Loucy (cell line): ENCODE measurements around the gene GOLGA8B.

Source experiments
- EZH2phosphoT487 ChIP-seq: fragments of 200-600 bp; IDR thresholded peaks from 2 replicates; pipeline ENCODE4 v1.6.1; 2018; ENCODE audit warnings: antibody characterized with exemption, mild to moderate bottlenecking, moderate library complexity, borderline replicate concordance
- TF ChIP-seq, protein P1 (sequence below): fragments of 200-600 bp; sonication (generic); conservative IDR thresholded peaks from 2 replicates; pipeline ENCODE4 v1.5.1; 2014; ENCODE audit warnings: mild to moderate bottlenecking, antibody characterized with exemption, low read length

DNA sequence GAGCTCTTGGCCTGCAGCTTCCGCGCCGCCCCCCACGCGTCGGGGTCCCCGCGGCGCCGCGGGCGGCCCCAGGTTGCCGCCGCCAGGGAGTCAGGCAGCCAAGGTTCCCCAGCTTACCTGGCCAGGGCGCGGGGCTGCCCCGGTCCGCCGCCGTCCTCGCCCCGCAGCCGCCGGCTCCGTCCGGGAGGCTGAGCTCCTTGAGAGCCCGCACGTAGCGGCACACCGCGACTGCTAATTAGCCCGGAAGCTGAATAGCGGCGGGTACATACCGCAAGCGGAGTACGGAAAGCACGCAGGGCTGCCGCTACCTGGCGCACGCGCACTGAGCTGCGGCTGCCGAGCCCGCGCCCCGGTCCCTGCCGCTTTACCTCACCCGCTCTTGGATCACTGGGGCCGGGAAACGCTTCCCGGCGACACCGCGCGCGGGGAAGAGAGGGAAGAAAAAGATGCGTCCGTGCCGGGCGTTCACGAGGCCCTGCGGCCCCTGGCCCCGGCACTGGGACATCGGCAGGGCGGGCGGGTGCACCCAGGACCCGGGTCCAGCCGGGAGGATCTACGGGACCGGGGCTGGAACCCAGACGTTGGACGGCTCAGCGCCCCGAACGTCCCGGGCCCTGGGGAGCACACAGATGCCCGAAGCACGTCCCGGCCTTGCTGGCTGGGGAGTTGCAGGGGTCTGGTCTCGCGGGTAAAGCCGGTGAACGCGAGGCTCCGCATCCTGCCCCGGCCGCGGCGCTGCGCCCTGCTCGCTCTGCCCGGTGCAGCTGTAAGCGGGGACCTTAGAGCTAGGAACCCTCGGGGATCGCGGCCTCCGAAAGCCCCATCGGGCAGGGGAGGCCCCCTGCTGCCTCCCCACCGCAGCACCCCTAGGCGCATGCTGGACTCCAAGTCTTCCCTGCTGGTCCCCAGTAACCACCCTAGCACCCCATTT lies at the start of gene GOLGA8B:
- TF ChIP-seq, protein P1, sequence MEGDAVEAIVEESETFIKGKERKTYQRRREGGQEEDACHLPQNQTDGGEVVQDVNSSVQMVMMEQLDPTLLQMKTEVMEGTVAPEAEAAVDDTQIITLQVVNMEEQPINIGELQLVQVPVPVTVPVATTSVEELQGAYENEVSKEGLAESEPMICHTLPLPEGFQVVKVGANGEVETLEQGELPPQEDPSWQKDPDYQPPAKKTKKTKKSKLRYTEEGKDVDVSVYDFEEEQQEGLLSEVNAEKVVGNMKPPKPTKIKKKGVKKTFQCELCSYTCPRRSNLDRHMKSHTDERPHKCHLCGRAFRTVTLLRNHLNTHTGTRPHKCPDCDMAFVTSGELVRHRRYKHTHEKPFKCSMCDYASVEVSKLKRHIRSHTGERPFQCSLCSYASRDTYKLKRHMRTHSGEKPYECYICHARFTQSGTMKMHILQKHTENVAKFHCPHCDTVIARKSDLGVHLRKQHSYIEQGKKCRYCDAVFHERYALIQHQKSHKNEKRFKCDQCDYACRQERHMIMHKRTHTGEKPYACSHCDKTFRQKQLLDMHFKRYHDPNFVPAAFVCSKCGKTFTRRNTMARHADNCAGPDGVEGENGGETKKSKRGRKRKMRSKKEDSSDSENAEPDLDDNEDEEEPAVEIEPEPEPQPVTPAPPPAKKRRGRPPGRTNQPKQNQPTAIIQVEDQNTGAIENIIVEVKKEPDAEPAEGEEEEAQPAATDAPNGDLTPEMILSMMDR: no peak
- no peak for TF ChIP-seq EZH2phosphoT487
